NCI-H1436 (cell line): ENCODE data around the gene NEDD9.
A peak's percentile ranks its signal among the peaks of the same experiment; 100 is the strongest.

Experiments used
- DNase-seq: peaks from one replicate; lab custom pipeline; 2025; lab: John Stamatoyannopoulos, UW

The NEDD9 gene

DNA sequence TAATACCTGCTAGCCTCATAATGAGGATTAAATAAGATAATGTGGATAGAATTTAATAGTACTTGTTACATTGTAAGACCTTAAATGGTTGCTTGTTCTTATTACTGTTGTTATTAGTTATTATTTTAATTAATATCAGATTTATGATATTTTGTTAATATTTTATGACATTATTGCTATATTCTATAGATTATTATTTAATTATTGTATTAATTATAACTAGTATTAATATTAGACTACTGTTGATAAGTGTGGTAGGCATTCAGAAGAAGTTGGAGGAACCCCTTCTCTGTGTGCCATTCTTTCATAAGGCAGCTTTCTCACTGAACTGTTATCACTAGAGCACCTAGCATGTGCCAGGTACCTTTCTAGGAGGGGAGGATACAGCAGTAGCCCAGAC is 2.6 kb upstream of the NEDD9 start:
- DNase-seq = no peak

DNA sequence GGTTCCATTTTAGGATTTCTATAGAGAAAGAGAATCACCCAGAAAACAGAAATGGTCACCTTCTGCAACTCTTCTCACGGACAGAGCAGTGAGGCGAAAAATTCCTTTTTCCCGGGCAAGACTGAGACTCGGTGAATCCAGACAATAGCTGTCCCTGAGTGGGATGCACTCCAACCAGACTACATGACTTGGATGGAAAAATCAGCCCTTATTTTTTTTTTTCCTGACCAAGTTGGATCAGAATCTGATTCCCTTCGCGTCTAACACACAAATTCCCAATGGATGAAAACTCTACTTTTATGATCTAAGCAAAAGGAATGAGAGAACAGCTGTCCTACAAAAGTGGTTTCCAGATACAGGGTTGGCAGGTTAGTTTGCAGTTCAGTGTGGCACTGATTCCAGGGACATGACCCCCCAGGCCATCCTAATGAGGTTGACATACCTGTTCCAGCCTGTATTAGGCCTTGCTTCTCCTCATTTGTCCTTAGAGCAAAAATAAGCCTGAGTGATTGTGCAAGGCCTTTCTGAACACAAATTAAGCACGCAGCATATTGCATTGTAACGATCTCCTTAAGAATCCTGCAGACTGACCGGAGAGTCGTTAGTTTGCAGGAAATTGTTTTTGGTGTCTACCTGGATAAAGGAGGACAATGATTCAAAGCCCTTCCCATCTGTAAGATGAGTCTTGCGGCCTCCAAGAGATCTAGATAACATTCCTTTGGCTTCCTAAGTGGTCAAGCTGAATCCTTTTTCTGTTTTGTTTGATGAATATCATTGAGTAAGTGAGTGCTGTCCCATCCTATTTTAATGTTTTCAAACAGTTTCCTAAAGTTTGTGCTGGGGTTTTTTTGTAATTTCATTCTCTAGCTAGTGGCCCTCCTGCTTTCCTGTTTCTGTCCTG is 1.5 kb upstream of the NEDD9 start:
- no peak for DNase-seq

DNA sequence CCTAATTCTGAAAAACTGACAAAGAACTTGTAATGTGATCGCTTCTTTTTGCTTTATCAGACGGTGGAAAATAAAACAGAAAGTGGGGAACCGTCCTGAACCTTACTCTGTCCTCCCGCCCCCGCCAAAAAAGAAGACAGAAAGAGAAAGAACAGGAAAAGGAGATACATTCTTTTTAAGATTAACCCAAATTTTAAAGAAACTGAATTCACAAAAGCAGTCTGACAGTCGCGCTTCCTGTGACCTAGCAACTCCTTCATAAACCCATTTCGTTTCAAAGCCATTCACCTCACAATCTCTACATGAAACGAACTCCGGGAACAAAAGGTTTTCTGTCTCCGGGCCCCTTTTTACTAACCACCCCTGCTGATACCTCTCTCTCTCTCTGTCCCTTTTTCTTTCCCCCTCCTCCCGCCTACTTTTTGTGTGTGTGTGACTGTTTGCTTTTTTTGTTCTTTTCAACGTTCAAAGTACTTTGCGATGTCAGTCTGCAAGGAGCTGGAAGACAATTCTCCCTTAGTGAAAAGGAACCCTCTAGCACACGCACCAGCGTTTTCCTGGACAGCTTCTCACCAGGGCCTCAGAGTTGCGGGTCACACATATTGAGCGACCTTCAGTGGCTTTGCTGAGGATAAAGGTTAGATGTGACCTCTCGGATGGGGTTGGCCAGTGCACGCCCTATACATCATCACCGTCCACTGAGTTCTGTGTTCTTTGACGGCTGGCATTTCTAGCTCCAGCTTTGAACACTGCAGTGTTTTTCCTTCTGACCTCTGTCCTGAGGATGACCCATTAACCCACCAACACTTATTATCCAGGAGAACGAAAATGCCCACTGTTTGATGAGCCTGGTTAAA is 530 bp upstream of the NEDD9 start:
- DNase-seq = peak; percentile 21

DNA sequence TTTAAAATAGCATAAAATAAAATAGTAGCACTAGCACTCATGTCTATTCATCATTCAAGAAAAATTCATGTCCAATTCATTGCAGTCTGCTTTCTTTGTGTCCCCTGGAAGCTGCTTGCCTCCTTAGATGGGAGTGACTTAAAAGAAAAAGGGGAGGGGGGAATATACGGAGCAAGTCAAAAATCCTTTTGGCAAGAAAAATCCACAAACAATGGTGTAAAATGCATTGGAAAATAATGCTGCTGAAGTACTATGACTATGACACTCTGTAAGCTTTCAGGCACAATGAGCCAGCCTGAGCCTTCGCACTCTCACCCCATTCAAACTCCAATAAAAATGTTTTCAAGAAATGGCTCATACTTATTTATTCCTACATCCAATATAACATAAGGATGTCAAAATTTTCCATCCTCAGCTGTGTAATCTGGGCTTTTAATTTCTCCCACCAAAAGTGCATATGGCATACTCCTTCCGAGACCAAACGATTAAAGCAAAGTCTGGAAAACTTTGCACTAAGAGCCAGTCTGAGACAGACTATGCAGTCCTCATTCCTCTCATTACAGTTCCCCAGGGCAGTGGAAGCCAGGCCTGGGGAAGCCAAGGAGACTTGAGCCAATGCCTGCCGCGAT is 790 bp downstream of the NEDD9 start:
- DNase-seq = no peak

DNA sequence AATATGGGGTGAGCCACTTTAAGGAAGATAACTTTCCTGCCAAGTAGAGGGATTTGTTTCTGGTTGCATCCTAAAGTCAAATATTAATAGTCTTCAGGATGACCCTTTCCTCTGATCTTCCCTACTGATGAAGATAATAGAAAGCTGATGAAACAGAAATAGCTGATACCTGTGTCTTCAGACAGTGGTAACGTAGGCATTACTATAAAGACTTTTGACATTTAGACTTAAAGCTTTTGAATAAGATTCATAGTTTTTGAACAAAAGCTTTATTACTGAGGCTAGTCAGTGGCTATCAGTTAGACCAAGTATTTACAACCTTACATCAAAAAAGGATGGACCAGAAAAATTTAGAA is 1.4 kb downstream of the NEDD9 start:
- no peak for DNase-seq

DNA sequence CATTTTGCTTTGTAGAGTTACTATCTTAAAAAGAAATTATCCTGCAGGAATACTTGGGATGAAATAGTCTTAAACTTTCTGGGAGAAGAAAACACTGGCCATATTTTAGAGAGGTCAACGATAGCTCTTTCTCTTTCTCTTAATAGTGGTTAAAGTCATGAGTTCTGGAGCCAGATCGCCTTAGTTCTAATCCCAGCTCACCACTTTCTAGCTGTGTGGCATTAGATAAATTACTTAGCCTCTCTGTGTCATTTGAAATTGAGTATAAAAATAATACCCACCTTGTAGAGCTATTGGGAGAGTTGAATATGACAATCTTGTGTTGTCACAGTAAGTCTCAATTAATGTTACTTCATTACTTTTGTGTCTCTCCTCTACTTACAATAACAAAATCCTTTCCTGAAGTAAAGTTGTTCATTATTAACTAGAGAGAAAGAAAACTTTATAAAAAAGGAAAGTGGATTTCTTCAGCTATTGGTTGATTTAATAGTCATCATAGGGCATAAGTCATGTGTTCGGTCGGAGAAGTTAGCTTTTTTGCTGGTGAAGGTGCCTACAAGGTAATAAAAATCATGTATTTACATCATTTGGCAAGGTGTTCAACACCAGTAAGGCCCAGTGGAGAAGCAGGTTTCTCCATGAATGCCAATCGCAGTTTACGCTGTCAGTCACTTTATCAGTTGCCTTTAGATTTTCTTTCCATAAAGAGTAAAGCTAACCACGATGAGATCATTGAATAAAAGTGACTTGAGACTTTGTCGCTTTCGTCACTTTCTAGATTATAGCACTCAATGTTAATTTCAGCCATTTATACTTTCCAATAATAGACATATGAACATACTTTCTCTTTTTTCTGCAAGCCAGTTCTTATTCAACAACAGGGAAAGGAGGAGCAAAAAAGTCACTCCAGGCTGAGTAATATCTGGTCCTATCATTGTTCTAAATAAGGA is 2.0 kb downstream of the NEDD9 start:
- no peak for DNase-seq

DNA sequence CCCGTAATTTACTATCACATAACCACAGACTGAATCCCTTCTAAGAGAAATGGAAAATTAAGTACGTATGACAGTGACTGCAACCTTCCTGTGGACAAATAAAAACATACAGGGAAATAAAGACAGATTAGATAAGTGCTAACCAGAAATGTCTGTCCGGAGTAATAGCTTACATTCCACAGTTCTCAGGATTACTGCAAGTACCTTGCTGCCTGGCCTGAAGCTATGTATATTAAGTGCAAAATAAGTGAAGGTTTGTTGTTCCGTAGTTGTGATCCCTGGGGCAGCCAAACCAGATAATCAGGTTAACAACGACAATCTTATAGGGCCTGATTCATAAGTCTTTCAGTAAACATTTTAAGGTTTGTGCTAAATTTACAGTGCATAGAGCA is 2.8 kb downstream of the NEDD9 start:
- DNase-seq = no peak

DNA sequence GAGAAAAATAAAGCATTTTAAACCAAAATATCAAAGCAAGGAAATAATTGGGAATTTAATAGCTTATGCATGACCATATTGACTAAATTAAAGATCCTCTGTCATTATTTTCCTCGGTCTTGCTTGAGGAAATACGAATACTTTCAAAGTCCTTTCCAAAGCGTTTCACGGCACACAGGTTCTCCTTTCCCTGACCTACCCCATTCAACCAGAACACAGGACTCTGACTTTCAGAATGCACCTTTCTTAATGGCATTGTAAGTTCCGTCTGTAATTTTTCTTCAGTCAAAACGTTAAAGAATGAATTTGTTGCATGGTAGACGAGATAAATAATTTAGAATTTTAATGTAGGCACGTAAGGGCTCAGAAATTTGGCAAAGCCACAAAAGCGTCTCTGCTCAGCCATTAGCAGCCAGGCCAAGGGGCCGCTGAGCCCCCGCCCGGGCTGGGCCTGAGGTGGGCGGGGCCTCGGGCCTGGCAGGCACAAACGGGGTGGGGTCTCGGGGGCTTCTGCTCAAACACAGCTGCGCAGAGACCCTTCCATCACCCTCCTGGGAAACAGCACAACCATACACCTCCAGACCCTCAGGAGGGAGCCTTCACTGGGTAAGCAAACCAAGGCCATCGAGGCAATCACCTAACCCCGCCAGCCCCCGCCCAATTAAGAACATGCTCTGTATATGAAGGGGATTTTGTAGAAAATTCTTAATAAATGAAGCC is 3.4 kb downstream of the NEDD9 start:
- no peak for DNase-seq

DNA sequence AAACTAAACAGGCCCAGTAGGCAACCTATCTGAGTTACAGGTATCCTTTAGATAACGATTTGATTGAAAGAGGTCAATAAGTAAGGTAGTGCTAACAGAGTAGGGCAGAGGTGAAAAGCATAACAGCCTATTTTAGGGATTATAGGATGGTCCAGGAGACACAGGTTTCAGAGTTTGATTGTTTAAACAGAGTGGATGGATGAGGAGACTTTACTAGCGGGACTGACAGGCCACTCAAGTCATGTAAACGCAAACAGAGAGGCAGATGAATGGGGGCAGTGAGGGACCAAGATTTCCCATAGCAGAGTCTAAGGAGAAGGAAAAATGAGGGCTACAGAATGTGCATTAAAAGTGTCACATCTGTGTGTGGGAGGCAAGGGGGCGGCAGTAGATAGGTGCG is 4.8 kb downstream of the NEDD9 start:
- DNase-seq = no peak

DNA sequence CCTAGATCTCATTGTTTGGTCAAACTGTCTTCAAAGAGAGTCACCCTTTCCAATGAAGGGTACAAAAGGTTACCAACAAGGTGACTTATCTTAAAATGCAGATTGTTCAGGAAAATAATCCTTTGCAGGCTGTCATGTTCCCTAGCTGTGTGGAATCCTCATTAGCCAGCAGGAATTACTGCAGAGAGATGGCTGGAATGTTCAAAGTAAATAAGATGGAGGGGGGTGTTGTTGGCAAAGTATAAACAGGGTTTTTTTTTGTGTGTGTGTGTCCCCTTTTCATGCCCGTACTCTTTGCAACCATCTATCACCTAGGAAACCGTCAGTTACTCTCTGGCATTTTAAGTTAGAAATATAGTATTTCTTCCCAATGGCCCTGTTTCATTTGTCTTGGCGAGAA is 6.5 kb downstream of the NEDD9 start:
- no peak for DNase-seq

DNA sequence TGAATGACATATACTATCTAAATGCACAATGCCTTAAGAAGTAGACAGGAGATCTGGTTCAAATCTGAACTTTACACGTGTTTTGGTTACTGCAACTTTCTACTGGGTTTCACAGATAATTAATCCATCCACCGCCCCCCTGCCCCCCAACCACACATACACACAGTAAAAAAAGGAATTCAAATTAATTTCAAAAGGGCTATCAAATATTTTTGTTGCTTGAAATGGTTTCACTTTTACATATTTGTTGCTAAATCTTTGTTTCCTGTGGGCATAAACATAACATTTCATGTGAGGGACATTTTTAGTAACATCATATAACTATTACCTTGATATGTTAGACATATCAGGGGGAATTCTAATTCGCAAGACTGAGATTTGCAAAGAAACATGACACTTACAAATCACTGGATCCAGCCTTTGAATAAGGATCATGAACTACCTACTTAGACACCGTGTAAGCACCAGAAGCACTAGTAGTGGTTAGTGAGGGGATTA is 7.5 kb downstream of the NEDD9 start:
- no peak for DNase-seq

DNA sequence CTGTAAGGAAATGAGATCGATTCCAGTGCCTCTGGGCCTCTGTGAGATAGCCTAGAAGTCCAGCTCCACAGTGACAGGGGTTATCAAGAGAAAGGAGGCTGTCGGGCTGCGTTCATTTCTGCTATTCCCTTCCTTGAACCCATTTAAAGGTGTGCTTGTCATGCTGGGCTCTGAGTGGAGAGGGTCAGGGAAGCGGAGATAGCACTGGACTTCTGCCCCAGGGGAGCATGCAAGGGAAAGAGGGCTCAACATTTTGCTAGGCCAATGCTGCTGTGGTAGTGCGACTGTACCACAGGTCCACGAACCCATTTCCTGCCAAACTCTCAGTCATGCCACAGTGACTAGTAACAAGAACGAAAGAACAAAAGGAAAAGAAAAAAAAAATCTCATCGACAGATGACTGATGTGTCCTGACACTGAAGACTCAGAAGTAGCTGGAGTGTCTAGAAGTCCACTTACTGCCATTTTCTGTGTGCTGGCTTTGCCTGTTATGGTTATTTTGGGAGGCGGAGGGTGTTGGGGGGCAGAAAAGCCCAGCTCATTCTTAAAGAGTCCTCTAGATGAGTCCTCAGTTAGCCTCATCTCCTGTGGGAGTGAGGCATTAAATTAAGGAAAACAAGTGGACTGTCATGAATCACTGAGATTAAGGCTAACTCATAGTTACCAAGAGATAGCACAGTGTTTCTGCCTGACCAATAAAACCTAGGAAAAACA is 8.1 kb downstream of the NEDD9 start:
- DNase-seq = no peak

DNA sequence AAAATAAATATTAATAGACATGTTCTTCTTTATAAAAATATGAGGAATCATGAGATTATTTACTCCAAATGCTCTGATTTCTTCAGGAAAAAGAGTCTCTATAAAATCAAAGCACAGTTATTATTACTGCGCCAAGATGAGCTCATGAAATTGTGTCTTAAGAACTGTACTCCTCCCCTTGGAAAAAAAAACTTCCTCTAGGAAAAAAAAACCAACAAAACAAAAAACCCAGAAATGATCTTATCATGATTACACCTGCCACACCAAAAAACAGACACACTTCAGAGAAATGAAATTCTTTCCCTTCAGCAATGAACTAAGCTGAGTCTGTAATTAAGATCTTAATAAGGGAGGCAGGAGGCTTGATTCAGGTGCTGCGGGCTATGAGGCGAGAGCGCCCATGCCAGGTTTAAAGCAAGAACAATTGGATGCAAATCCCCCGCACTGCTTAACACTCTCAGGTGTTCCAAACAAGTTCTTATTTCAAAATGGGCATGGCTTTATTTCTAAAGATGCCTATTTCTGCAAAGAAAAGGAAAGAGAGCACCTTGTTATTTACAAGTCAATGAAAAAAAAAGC is 9.1 kb downstream of the NEDD9 start:
- no peak for DNase-seq

DNA sequence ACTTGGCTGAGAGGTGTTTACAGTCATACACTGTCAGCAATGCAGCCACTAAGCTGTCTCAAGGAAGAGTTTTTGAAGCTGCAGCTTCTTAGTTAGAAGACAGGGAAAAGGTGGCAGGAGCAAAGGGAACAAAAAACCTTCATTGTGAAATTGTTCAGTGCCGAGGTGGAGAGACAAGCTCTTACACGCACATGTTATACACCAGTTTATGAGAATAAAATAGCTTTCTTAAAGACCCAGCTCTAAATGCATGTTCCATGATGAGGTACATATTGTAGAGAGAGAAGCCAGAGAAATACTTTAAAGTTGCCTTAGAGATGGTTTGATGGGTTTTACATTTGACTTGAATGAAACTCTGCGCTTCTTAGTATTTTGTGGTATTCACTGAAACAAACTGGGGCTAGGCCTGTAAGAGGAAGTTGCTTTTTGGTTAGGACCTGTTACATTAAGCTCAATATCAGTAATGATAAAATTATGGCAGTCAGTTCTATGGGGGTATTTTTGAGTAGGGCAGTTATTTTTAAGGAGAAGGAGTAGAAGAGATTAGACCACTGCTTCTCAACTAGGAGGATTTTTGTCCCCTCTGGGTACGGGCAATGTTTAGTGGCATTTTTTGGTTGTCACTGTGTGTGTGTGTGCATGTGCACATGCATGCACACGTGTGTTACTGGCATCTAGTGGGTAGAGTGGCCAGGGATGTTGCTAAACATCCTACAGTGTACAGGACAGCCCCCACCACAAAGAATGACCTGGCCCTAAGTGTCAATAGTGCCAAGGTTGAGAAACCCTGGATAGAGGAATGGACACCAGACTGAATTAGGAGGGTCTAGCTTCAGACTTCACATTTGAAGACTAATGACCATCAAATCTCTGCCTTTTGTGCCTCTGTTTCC is 9.8 kb downstream of the NEDD9 start:
- no peak for DNase-seq

DNA sequence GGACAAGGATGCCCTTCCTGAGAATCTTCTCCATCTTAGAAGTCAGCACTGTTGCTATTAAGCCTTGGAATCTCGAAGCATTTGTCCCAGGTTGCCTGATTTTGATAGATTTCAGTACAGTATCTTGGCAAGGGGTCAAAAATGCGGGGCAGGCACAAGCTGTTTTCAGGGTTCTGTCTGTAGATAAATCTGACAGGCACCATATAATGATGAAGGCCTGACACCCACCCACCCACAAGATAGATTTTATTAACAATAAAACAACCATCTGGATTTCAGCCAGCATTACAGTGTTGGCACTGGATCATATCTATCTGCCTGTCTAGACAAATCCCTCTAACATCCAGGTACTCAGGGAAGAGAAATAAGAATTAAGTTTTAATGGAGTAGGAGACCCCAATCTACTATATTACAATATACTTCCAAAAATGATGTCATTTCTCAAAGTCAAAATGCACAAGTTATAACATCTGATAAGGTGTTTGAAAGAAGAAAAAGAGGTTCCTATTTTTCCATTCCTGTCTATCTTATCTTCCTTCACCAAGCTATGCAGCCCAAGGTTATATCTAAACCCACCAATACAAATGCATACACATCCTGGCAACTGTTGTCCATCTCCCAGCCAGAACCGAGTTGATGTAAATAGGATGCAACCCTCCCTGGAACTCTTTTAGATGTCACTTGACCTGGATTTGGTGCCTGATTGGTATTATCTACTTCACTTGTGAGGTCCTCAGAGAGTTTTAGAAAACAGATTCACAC is 10.7 kb downstream of the NEDD9 start:
- no peak for DNase-seq

DNA sequence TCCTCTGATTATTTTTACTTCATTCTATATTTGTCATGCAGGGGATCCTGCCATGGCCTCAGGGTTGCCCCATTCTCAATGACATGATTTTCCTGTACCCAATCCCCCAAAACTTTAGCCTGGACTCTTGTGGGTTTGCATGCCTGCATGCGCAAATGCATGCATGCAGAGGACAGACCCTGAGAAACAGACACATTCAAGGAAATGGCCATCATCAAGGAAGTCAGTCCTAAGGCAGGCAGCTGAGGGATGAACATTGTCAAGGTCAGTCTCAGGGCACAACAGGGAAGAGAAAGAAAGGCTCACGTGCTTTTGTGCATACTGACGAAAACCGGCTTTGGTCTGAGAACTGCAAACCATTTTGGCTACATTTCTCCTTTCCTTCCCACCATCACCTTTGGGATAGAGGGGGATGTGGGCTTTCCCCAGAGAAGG is 13.1 kb downstream of the NEDD9 start:
- DNase-seq = no peak

DNA sequence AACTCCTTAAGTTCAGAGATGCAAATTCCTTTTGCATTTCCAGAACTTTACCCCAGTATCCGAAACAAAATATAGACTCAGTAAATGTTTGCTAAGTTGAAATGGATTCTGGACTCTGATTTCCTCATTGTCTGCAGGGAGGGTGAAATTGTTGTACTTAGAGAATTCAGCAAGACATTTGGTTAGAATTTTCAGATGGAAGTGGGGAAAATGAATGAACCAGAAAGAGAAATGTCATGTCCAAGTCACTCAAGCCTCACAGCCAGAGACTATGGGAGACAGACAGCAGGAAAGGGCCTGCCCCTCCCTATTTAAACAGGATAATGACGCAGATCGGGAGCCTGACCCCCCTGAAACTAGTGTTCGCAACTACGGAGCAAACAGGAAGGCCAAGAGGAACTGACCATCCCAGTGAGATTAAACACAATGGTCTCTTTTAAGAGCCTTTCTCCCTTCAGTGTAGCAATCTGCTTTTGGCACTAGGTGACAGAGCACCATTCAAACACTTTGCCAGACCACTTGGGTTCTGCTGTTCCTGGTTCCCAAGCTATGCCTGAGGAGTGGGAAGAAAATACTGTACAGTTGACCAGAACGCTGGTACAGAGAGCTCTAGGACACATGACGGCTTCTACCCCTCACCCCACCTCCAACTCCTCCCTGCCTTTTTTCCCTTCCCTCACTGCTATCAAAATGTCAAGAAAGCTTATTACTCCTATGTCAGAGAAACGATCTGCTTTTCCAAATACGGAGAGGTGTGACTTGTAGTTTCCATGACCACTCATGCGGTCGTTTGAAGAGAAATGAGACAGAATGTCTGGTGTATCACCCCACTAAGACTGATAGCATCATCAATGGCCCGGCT is 13.7 kb downstream of the NEDD9 start:
- DNase-seq = no peak
